HFFc6 (cell line): ENCODE measurements around the gene LDLRAD4. TPM values are rescaled to one million over a fixed set of nuclear protein-coding genes. Genes with fewer than 3 reads are reported as not detected.

ENCODE experiments used
- DNase-seq: peaks from one replicate; pipeline ENCODE4 v3.0.0-alpha.2; 2018
- H3K27ac Mint-ChIP-seq: 2 replicates; pipeline ENCODE4 v1.8.0; 2020; ENCODE audit warnings: mild to moderate bottlenecking, mixed read lengths
- H3K27me3 Mint-ChIP-seq: 2 replicates; pipeline ENCODE4 v1.8.0; 2021; ENCODE audit warnings: mild to moderate bottlenecking, moderate library complexity, mixed read lengths; ENCODE audit not compliant: insufficient read depth
- H3K36me3 Mint-ChIP-seq: 2 replicates; pipeline ENCODE4 v1.8.0; 2021; ENCODE audit warnings: low read depth, mixed read lengths
- H3K4me1 Mint-ChIP-seq: 2 replicates; pipeline ENCODE4 v1.8.0; 2020; ENCODE audit warnings: low read depth, mixed read lengths
- H3K4me3 Mint-ChIP-seq: 2 replicates; pipeline ENCODE4 v1.8.0; 2020; ENCODE audit warnings: mild to moderate bottlenecking, moderate library complexity, mixed read lengths
- H3K9me3 Mint-ChIP-seq: 2 replicates; pipeline ENCODE4 v1.8.0; 2020; ENCODE audit warnings: mild to moderate bottlenecking, mixed read lengths
- total RNA-seq, 6 experiments: library from RNA; stranded (reverse); fragmentation: NEBNext Ultra II Directional; extraction: Animal tissue kit (Norgen Biotek cat#: 25700); gene quantifications; 2 replicates in 1 of 6; 3 replicates in 5 of 6; pipeline ENCODE4 v1.2.3, GENCODE V29; 2021
- TF ChIP-seq, protein P1 (sequence below): fragments of 200-600 bp; sonication (generic); IDR thresholded peaks from 2 replicates; pipeline ENCODE4 v1.5.0; 2021; ENCODE audit warnings: antibody characterized with exemption, mild to moderate bottlenecking

LDLRAD4 gene
- total RNA-seq, 6 experiments from 2014 or later = not detected

DNA sequence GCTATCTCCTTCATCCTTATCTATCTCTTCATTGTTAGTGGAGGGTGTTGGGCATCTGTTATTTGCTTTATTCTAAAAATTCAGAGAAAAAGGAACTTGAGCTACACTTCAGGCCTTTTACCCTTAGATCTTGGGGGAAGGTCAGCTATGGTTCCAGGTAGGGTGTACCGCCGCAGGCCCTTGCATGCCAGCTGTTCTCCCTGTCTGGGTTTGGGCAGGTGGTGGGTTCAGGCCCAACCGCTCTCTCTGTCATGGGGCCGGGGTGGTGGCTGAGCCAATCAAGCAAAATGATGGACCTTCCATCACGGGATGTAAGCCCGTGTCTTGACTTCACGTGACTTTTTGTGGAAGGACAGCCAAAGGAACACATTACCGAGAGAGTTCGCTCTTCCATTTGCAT lies 231.1 kb downstream of the LDLRAD4 start:
- Mint-ChIP-seq H3K4me1 (no peaks in the 10 kb centered on the region), H3K36me3 (no peaks in the 10 kb centered on the region; the same call in 1 of the 2 replicates), H3K27me3 (peaks cover 25% of the 10 kb centered on the region), H3K27ac (no peak overlapping the region), H3K9me3 (peaks cover 24% of the 10 kb centered on the region), H3K4me3 (no peak overlapping the region)
- no peak for DNase-seq
- TF ChIP-seq, protein P1, sequence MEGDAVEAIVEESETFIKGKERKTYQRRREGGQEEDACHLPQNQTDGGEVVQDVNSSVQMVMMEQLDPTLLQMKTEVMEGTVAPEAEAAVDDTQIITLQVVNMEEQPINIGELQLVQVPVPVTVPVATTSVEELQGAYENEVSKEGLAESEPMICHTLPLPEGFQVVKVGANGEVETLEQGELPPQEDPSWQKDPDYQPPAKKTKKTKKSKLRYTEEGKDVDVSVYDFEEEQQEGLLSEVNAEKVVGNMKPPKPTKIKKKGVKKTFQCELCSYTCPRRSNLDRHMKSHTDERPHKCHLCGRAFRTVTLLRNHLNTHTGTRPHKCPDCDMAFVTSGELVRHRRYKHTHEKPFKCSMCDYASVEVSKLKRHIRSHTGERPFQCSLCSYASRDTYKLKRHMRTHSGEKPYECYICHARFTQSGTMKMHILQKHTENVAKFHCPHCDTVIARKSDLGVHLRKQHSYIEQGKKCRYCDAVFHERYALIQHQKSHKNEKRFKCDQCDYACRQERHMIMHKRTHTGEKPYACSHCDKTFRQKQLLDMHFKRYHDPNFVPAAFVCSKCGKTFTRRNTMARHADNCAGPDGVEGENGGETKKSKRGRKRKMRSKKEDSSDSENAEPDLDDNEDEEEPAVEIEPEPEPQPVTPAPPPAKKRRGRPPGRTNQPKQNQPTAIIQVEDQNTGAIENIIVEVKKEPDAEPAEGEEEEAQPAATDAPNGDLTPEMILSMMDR = no peak

DNA sequence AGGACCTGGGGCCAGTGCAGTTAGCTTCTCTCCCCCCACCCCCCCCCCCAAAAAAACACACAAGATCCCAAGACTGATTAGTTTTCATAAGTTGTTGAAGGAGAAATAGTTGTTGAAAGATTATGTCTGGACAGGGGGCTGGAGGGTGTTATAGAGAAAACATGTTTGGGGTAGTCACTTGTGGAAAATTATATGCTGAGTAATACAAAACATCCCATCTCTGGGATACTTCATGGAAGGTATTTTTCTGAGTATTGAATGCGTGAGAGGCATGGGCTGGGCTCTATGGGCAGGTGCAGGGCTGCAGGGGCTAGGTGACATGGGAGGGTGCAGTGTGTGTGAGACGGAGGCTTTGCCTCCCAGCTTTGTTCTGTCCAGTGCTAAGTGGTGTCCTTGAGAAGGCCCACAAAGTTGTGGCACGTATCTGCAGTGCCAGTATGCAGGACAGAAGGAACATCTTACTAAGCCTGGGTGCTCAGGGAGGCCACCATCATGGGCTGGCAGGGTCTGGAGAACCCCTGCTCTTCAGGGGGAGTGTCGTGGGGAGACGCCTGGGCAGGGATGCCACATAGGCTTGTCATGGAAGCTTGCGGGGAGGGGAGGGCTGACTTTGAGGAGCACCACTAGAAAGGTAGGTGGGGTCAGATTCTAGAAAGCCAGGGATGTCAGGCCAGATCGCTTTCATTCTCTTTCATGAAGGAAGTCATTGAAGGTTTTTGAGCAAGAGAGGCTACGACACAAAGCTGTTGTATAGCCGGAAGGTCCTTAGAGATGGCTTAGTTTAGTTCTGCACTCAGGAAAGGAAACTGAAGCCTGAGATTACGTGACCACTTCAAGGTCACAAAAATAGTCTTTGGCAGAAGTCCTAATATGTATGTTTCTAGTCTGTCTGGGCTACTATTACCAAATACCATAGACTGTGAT lies 232.0 kb downstream of the LDLRAD4 start:
- no peak overlapping the region for H3K4me3 Mint-ChIP-seq
- DNase-seq = no peak
- H3K27ac Mint-ChIP-seq = no peak overlapping the region
- peaks cover 24% of the 10 kb centered on the region for H3K9me3 Mint-ChIP-seq
- no peaks in the 10 kb centered on the region; the same call in 1 of the 2 replicates for H3K36me3 Mint-ChIP-seq
- TF ChIP-seq, protein P1 = no peak
- no peaks in the 10 kb centered on the region for H3K4me1 Mint-ChIP-seq
- peaks cover 25% of the 10 kb centered on the region for H3K27me3 Mint-ChIP-seq

GRCh38 chr18:13451213-13451540 lies 232.6 kb downstream of the LDLRAD4 start:
- H3K27ac Mint-ChIP-seq = no peak overlapping the region
- H3K4me1 Mint-ChIP-seq = no peaks in the 10 kb centered on the region
- H3K4me3 Mint-ChIP-seq = no peak overlapping the region
- TF ChIP-seq, protein P1 = no peak
- no peaks in the 10 kb centered on the region; the same call in 1 of the 2 replicates for H3K36me3 Mint-ChIP-seq
- H3K27me3 Mint-ChIP-seq = peaks cover 25% of the 10 kb centered on the region
- peaks cover 24% of the 10 kb centered on the region for H3K9me3 Mint-ChIP-seq
- no peak for DNase-seq

- Mint-ChIP-seq H3K36me3 (no peaks in the 10 kb centered on the region; the same call in 1 of the 2 replicates), H3K27ac (no peak overlapping the region), H3K4me1 (no peaks in the 10 kb centered on the region), H3K27me3 (peaks cover 25% of the 10 kb centered on the region), H3K4me3 (no peak overlapping the region), H3K9me3 (peaks cover 28% of the 10 kb centered on the region)
- DNase-seq = no peak
- TF ChIP-seq, protein P1 = no peak
Measured at GRCh38 chr18:13451661-13452387, 233.3 kb downstream of the LDLRAD4 start.

GRCh38 chr18:13452388-13452811 lies 233.8 kb downstream of the LDLRAD4 start:
- DNase-seq = no peak
- TF ChIP-seq, protein P1 = no peak
- Mint-ChIP-seq H3K36me3 (no peaks in the 10 kb centered on the region; the same call in 1 of the 2 replicates), H3K9me3 (peaks cover 34% of the 10 kb centered on the region), H3K4me1 (no peaks in the 10 kb centered on the region), H3K4me3 (no peak overlapping the region), H3K27me3 (peaks cover 25% of the 10 kb centered on the region), H3K27ac (no peak overlapping the region)
